ENCODE results near the gene ETS1.

The ETS1 gene

GRCh38 chr11:128500493-128500892 is 86.9 kb downstream of the ETS1 start:
- H3K27ac ChIP-seq (replicated peaks), result no peak overlapping the region
- TF ChIP-seq REST (IDR thresholded peaks at IDR 0.05; ENCODE audit: insufficient replicate concordance, low read depth) (no peak), SPI1 (IDR thresholded peaks at IDR 0.05; ENCODE audit: borderline replicate concordance, low read depth) (no peak), POLR2AphosphoS5 (IDR thresholded peaks at IDR 0.05; ENCODE audit: low read depth) (no peak), GABPA (IDR thresholded peaks at IDR 0.05; ENCODE audit: low read depth) (no peak)
- TF ChIP-seq, protein P1, sequence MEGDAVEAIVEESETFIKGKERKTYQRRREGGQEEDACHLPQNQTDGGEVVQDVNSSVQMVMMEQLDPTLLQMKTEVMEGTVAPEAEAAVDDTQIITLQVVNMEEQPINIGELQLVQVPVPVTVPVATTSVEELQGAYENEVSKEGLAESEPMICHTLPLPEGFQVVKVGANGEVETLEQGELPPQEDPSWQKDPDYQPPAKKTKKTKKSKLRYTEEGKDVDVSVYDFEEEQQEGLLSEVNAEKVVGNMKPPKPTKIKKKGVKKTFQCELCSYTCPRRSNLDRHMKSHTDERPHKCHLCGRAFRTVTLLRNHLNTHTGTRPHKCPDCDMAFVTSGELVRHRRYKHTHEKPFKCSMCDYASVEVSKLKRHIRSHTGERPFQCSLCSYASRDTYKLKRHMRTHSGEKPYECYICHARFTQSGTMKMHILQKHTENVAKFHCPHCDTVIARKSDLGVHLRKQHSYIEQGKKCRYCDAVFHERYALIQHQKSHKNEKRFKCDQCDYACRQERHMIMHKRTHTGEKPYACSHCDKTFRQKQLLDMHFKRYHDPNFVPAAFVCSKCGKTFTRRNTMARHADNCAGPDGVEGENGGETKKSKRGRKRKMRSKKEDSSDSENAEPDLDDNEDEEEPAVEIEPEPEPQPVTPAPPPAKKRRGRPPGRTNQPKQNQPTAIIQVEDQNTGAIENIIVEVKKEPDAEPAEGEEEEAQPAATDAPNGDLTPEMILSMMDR (IDR thresholded peaks at IDR 0.05; ENCODE audit: insufficient read depth, low read length), result no peak
- DNase-seq (ENCODE audit: low read depth in 1 of 2, low spot score in 1 of 2), result no peak
- H3K4me3 ChIP-seq (replicated peaks; ENCODE audit: insufficient read depth, low read length), result no peak overlapping the region
- peaks cover 10% of the 10 kb centered on the region for H3K27me3 ChIP-seq (ENCODE audit: insufficient read depth, poor library complexity, severe bottlenecking)

DNA sequence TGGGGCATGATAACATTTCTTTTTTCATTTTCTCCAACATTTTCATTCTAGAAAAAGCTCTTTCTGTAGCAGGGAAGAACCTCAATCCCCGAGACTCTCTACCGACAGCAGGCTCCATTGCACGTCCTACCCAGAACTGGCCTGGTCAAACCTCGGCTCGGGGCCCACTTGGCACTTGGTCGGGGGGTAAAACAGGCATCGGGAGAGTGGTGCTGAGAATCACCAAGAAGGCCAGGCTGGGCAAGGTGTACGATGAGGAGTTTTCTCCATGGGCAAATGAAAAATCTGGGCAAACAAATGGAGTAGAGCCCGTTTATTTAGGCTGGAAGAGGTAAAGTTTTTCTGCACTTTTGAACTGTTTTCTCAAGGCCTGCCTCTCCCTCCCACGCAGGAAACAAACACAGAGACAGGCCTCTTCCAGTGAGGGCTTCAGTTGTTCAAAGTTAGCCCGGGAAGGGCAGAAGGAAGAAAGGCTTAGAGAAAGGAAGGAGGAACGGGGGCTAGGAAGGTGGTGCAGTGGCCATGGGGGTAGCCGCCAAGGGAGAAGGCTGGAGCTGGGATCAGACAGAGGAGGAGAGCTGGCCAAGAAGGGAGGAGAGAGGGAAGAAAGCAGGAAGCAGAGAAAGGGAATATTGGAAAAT is 87.6 kb downstream of the ETS1 start:
- Histone ChIP-seq H3K4me3 (replicated peaks; ENCODE audit: insufficient read depth, low read length) (no peak overlapping the region), H3K27me3 (ENCODE audit: insufficient read depth, poor library complexity, severe bottlenecking) (peaks cover 9% of the 10 kb centered on the region), H3K27ac (replicated peaks) (no peak overlapping the region)
- TF ChIP-seq REST (IDR thresholded peaks at IDR 0.05; ENCODE audit: insufficient replicate concordance, low read depth) (no peak), POLR2AphosphoS5 (IDR thresholded peaks at IDR 0.05; ENCODE audit: low read depth) (no peak), SPI1 (IDR thresholded peaks at IDR 0.05; ENCODE audit: borderline replicate concordance, low read depth) (no peak)
- TF ChIP-seq, protein P1 (IDR thresholded peaks at IDR 0.05; ENCODE audit: insufficient read depth, low read length), result no peak
- no peak for DNase-seq (ENCODE audit: low read depth in 1 of 2, low spot score in 1 of 2)

DNA sequence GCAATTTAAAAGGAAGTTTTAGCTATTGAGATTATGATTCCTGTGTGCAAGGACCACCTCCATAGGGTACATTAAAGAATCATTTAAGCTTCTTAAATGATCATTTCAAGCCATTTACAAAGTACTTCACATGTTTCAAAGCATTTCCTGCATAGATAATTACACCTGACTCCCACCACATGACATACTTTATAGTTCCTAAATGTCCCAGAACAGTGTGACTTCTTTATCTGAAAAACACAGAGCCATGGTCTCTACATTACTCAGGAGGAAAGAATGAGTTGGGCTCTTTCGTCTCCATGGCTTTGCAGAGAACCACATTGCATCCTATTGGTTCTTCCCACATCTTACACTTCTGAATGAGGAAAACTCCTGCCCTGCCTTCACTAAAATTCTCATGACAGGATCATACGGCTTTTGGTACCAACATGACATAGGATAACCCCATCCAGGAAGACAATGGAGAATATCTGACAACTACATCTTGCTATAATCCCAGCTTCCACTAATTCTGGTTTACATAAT is 88.6 kb downstream of the ETS1 start:
- peaks cover 7% of the 10 kb centered on the region for H3K27me3 ChIP-seq (ENCODE audit: insufficient read depth, poor library complexity, severe bottlenecking)
- H3K4me3 ChIP-seq (replicated peaks; ENCODE audit: insufficient read depth, low read length), result no peak overlapping the region
- no peak for TF ChIP-seq GABPA (IDR thresholded peaks at IDR 0.05; ENCODE audit: low read depth)
- TF ChIP-seq, protein P1 (IDR thresholded peaks at IDR 0.05; ENCODE audit: insufficient read depth, low read length), result no peak
- no peak overlapping the region for H3K27ac ChIP-seq (replicated peaks)
- DNase-seq (ENCODE audit: low read depth in 1 of 2, low spot score in 1 of 2), result no peak

DNA sequence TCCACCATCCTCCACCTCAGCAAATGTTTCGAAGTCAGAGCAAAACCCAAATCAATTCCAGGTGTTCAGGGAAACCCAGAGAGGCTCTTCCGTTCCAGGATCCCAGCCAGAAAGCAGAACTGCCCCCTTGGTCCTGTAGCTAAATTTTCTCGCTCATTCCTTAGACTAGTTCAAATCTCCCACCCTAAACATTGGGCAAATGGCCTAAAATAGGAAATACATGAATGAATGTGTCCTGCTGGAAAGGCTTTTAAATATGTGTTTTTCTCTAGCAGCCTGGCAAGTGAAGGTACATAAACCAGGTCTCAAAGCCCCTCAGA is 89.6 kb downstream of the ETS1 start:
- no peak for TF ChIP-seq SPI1 (IDR thresholded peaks at IDR 0.05; ENCODE audit: borderline replicate concordance, low read depth)
- no peak for TF ChIP-seq GABPA (IDR thresholded peaks at IDR 0.05; ENCODE audit: low read depth)
- no peak for TF ChIP-seq POLR2AphosphoS5 (IDR thresholded peaks at IDR 0.05; ENCODE audit: low read depth)
- TF ChIP-seq REST (IDR thresholded peaks at IDR 0.05; ENCODE audit: insufficient replicate concordance, low read depth), result no peak
- TF ChIP-seq, protein P1 (IDR thresholded peaks at IDR 0.05; ENCODE audit: insufficient read depth, low read length), result no peak
- peaks cover 6% of the 10 kb centered on the region for H3K27me3 ChIP-seq (ENCODE audit: insufficient read depth, poor library complexity, severe bottlenecking)
- no peak overlapping the region for H3K4me3 ChIP-seq (replicated peaks; ENCODE audit: insufficient read depth, low read length)
- no peak overlapping the region for H3K27ac ChIP-seq (replicated peaks)
- DNase-seq (ENCODE audit: low read depth in 1 of 2, low spot score in 1 of 2), result no peak

Data from HL-60 (cell line).